H9 (cell line): ENCODE data around the gene MORC1. TPM values are rescaled to one million over a fixed set of nuclear protein-coding genes. Genes with fewer than 3 reads are reported as not detected.

Experiments used
- DNase-seq: peaks from one replicate; pipeline ENCODE4 v3.0.0-alpha.2; 2017
- H2AFZ ChIP-seq: one replicate; pipeline ENCODE4 v1.6.1; 2013; ENCODE audit warnings: mild to moderate bottlenecking, low read length, control low read depth, moderate library complexity
- H2AK5ac ChIP-seq: 2 replicates; pipeline ENCODE4 v1.6.1; 2013; ENCODE audit warnings: low read length, control low read depth, mixed read lengths; ENCODE audit not compliant: insufficient read length
- H2BK120ac ChIP-seq: one replicate; pipeline ENCODE4 v1.6.1; 2013; ENCODE audit warnings: low read depth, mild to moderate bottlenecking, low read length, control low read depth, inconsistent platforms; ENCODE audit not compliant: poor library complexity, severe bottlenecking
- H2BK12ac ChIP-seq: 2 replicates; pipeline ENCODE4 v1.6.1; 2013; ENCODE audit warnings: low read length, control low read depth, mixed read lengths, low read depth; ENCODE audit not compliant: insufficient read length
- H2BK15ac ChIP-seq: 2 replicates; pipeline ENCODE4 v1.6.1; 2013; ENCODE audit warnings: low read depth, low read length, control low read depth
- H2BK20ac ChIP-seq: one replicate; pipeline ENCODE4 v1.6.1; 2013; ENCODE audit warnings: low read depth, mild to moderate bottlenecking, low read length, control low read depth, inconsistent platforms; ENCODE audit not compliant: poor library complexity, severe bottlenecking
- H2BK5ac ChIP-seq: 2 replicates; pipeline ENCODE4 v1.6.1; 2013; ENCODE audit warnings: low read length, control low read depth, mixed read lengths; ENCODE audit not compliant: insufficient read length
- H3K14ac ChIP-seq: 2 replicates; pipeline ENCODE4 v1.6.1; 2013; ENCODE audit warnings: low read length, control low read depth; ENCODE audit not compliant: insufficient read depth
- H3K18ac ChIP-seq: 2 replicates; pipeline ENCODE4 v1.6.1; 2013; ENCODE audit warnings: low read depth, mild to moderate bottlenecking, mixed read lengths, low read length, control low read depth; ENCODE audit not compliant: insufficient read length
- H3K23ac ChIP-seq: 2 replicates; pipeline ENCODE4 v1.6.1; 2013; ENCODE audit warnings: low read length, control low read depth, mixed read lengths, low read depth; ENCODE audit not compliant: insufficient read length
- H3K23me2 ChIP-seq: 2 replicates; pipeline ENCODE4 v1.6.1; 2013; ENCODE audit warnings: low read depth, mild to moderate bottlenecking, mixed read lengths, low read length, control low read depth; ENCODE audit not compliant: insufficient read length, poor library complexity, severe bottlenecking
- H3K27ac ChIP-seq: 2 replicates; pipeline ENCODE4 v1.5.1; 2013; ENCODE audit warnings: low read length, control low read depth, mixed read lengths, low read depth; ENCODE audit not compliant: insufficient read length
- H3K27me3 ChIP-seq: 2 replicates; pipeline ENCODE4 v1.6.1; 2013; ENCODE audit warnings: low read length, control low read depth, inconsistent platforms; ENCODE audit not compliant: insufficient read depth
- H3K4ac ChIP-seq: 2 replicates; pipeline ENCODE4 v1.6.1; 2013; ENCODE audit warnings: low read depth, mild to moderate bottlenecking, control low read depth, inconsistent platforms, low read length, moderate library complexity
- H3K4me1 ChIP-seq: 2 replicates; pipeline ENCODE4 v1.6.1; 2013; ENCODE audit warnings: low read length, control low read depth, inconsistent platforms; ENCODE audit not compliant: insufficient read depth
- H3K4me2 ChIP-seq: 2 replicates; pipeline ENCODE4 v1.6.1; 2013; ENCODE audit warnings: low read length, control low read depth, mixed read lengths; ENCODE audit not compliant: insufficient read length, insufficient read depth
- H3K56ac ChIP-seq: 2 replicates; pipeline ENCODE4 v1.6.1; 2013; ENCODE audit warnings: low read depth, mild to moderate bottlenecking, mixed read lengths, low read length, control low read depth; ENCODE audit not compliant: insufficient read length
- H3K79me1 ChIP-seq: 2 replicates; pipeline ENCODE4 v1.6.1; 2013; ENCODE audit warnings: low read depth, mild to moderate bottlenecking, moderate library complexity, low read length, control low read depth, inconsistent platforms; ENCODE audit not compliant: insufficient read depth, poor library complexity, severe bottlenecking
- H3K79me2 ChIP-seq: 2 replicates; pipeline ENCODE4 v1.6.1; 2013; ENCODE audit warnings: low read length, control low read depth, inconsistent platforms; ENCODE audit not compliant: insufficient read depth
- H3K9ac ChIP-seq: 2 replicates; pipeline ENCODE4 v1.6.1; 2013; ENCODE audit warnings: low read length, control low read depth, mixed read lengths; ENCODE audit not compliant: insufficient read length; ENCODE audit errors: extremely low read depth
- H3K9me3 ChIP-seq: one replicate; pipeline ENCODE4 v1.6.1; 2013; ENCODE audit warnings: low read depth, low read length, inconsistent platforms; ENCODE audit not compliant: control insufficient read depth
- H3T11ph ChIP-seq: one replicate; pipeline ENCODE4 v1.6.1; 2013; ENCODE audit warnings: mild to moderate bottlenecking, low read length, control low read depth, inconsistent platforms
- H4K20me1 ChIP-seq: one replicate; pipeline ENCODE4 v1.6.1; 2013; ENCODE audit not compliant: control insufficient read depth, insufficient read length, insufficient read depth
- H4K5ac ChIP-seq: 2 replicates; pipeline ENCODE4 v1.6.1; 2013; ENCODE audit warnings: low read depth, mild to moderate bottlenecking, mixed read lengths, low read length, control low read depth; ENCODE audit not compliant: insufficient read length
- H4K8ac ChIP-seq: replicated peaks from 2 replicates; pipeline ENCODE4 v1.6.1; 2013; ENCODE audit warnings: low read length, control low read depth, mixed read lengths, low read depth; ENCODE audit not compliant: insufficient read length
- H4K91ac ChIP-seq: 2 replicates; pipeline ENCODE4 v1.6.1; 2013; ENCODE audit warnings: low read depth, mild to moderate bottlenecking, moderate library complexity, mixed read lengths, low read length, control low read depth; ENCODE audit not compliant: insufficient read length
- H3K27ac Mint-ChIP-seq, 3 experiments: 2 replicates in 2 of 3; 3 replicates in 1 of 3; pipeline ENCODE4 v1.8.0; 2020 to 2021; ENCODE audit warnings: mixed read lengths in 3 of 3, mild to moderate bottlenecking in 1 of 3, moderate library complexity in 1 of 3
- H3K27me3 Mint-ChIP-seq: 2 replicates; pipeline ENCODE4 v1.8.0; 2021; ENCODE audit warnings: low read depth, mild to moderate bottlenecking, moderate library complexity, mixed read lengths
- H3K36me3 Mint-ChIP-seq, 3 experiments: 2 replicates in 2 of 3; 3 replicates in 1 of 3; pipeline ENCODE4 v1.8.0; 2020 to 2021; ENCODE audit warnings: low read depth in 3 of 3, mixed read lengths in 3 of 3; ENCODE audit not compliant: insufficient read depth in 1 of 3
- H3K4me1 Mint-ChIP-seq, 2 experiments: 2 replicates each; pipeline ENCODE4 v1.8.0; 2020; ENCODE audit warnings: mixed read lengths in 2 of 2
- H3K4me3 Mint-ChIP-seq, 2 experiments: 2 replicates in 1 of 2; 3 replicates in 1 of 2; pipeline ENCODE4 v1.8.0; 2020 to 2021; ENCODE audit warnings: mild to moderate bottlenecking in 2 of 2, mixed read lengths in 2 of 2, moderate library complexity in 1 of 2
- H3K9me3 Mint-ChIP-seq, 2 experiments: 2 replicates in 1 of 2; 3 replicates in 1 of 2; pipeline ENCODE4 v1.8.0; 2020; ENCODE audit warnings: mild to moderate bottlenecking in 2 of 2, mixed read lengths in 2 of 2, moderate library complexity in 1 of 2
- CTCF ChIP-seq: fragments of 200-600 bp; sonication (generic); conservative IDR thresholded peaks from 3 replicates; pipeline ENCODE4 v1.8.0; 2021; ENCODE audit warnings: antibody characterized with exemption, mild to moderate bottlenecking
- WGBS: extraction: QIAGEN DNeasy Blood & Tissue Kit; methylation state at CpG from one replicate; pipeline ENCODE4 v1.1.7; 2013; ENCODE audit warnings: missing lambda C conversion rate, low lambda C conversion rate, mixed read lengths; ENCODE audit not compliant: insufficient read length; ENCODE audit errors: extremely low coverage; 5-methylcytosine and 5-hydroxymethylcytosine counted together
- total RNA-seq: library from RNA; stranded (reverse); gene quantifications from 2 replicates; pipeline ENCODE4 v1.2.1, GENCODE V29; 2021

MORC1 gene
- total RNA-seq, 1 experiment from 2014 or later, result not detected

DNA sequence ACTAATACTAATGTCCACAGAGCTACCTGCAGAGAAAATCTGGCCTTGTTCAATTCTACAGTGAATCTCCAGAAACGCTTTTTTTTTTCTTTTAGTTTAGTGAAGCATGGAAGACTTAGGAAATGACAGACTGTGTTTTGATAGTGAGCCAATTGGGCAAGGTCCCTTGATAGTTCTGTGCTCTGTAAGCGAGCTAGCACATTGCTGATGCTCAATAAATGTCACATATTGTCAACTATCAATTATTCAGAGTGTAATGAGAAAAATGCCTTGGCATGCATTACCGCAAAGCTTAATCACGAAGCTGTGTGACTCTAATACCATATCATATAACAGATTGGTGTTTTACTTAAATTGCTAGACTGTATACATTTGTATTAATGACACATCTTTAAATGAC is 13.3 kb upstream of the MORC1 start:
- Histone ChIP-seq H3K9me3 (no peaks in the 10 kb centered on the region), H3K4me2 (no peak overlapping the region), H3K79me1 (no peaks in the 10 kb centered on the region), H3K4me1 (no peaks in the 10 kb centered on the region), H3T11ph (no peak overlapping the region), H4K5ac (no peak overlapping the region), H3K27me3 (no peaks in the 10 kb centered on the region), H2AFZ (no peak overlapping the region), H3K56ac (no peak overlapping the region), H4K20me1 (no peaks in the 10 kb centered on the region), H2BK12ac (no peak overlapping the region), H2BK20ac (no peak overlapping the region), H3K4ac (no peak overlapping the region), H3K9ac (no peak overlapping the region), H2BK120ac (no peak overlapping the region), H3K14ac (no peak overlapping the region), H3K23ac (no peak overlapping the region), H3K79me2 (no peaks in the 10 kb centered on the region), H4K8ac (no peak overlapping the region), H3K27ac (no peak overlapping the region), H3K18ac (no peak overlapping the region), H4K91ac (no peak overlapping the region), H2BK5ac (no peak overlapping the region), H2BK15ac (no peak overlapping the region), H2AK5ac (no peak overlapping the region), H3K23me2 (no peaks in the 10 kb centered on the region)
- no peak for TF ChIP-seq CTCF
- H3K27me3 Mint-ChIP-seq, result no peaks in the 10 kb centered on the region
- no peak overlapping the region for H3K4me3 Mint-ChIP-seq
- no peak for DNase-seq
- H3K4me1 Mint-ChIP-seq, result no peaks in the 10 kb centered on the region; a peak in 1 of 4 replicates
- no peak overlapping the region for H3K27ac Mint-ChIP-seq
- H3K9me3 Mint-ChIP-seq, result peaks cover 3 to 5% of the 10 kb centered on the region in 2 experiments; a peak in 4 of 5 replicates
- no CpG with 5 or more reads among the region's 4 CpGs for whole genome bisulfite sequencing
- peaks cover 0 to 4% (median 0%) of the 10 kb centered on the region in 3 experiments; a peak in 2 of 7 replicates for H3K36me3 Mint-ChIP-seq
